T-helper 22 cell (primary cell): ENCODE results near the gene MGAT1.
"Not testable (repeated sequence)": the region's sequence is repeated elsewhere in the genome, so short reads cannot be mapped to it uniquely, and the experiment has no call there.

Experiments
- DNase-seq: peaks from one replicate; pipeline ENCODE4 v3.0.0-alpha.2; 2020; ENCODE audit warnings: low read depth

The MGAT1 gene

DNA sequence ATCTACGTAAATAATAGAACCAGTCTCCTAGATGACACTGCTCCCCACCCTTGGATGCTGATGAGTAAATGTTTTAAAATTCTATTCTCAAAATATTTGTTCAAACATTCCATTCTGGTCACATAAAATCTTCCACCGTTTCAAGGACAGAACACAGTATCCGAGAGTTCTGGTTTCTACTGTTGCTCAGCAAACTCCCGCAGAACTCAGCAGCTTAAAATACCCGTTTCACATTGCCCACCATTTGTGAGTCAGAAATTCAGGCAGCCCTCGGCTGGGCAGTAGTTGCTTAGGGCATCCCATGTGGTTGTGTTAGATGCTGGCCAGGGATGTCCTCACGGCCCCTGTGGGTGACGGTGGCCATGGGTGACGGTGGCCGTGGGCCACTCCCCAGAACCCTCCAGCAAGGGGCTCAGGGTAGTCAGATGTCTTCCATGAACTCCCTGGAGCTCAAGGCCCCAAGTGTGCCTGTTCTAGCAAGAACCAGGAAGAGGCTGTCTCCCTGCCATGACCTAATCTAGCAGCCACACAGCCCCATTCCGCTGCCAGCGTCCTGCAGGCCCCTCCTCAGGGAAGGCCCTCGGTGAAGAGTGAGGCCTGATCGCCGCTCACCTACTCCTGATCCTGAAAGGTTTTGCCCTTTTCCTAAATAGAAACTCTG lies 17.4 kb downstream of the MGAT1 start:
- no peak for DNase-seq

- DNase-seq: peak; percentile 44
These were observed 18.0 kb downstream of the MGAT1 start for GRCh38 chr5:180784497-180785097.

- DNase-seq: no peak
These were observed 19.1 kb downstream of the MGAT1 start for GRCh38 chr5:180783340-180784052.

GRCh38 chr5:180782748-180783147 lies 19.9 kb downstream of the MGAT1 start:
- no peak for DNase-seq

GRCh38 chr5:180781900-180782326 lies 20.7 kb downstream of the MGAT1 start:
- DNase-seq: not testable (repeated sequence)

- DNase-seq: no peak
These were observed 22.5 kb downstream of the MGAT1 start for GRCh38 chr5:180779985-180780610.

- no peak for DNase-seq
These were observed 25.1 kb downstream of the MGAT1 start for GRCh38 chr5:180777475-180777874.

- DNase-seq: no peak
These were observed 26.2 kb downstream of the MGAT1 start for GRCh38 chr5:180776376-180776775.

GRCh38 chr5:180775624-180776023 lies 27.0 kb downstream of the MGAT1 start:
- DNase-seq: no peak

- no peak for DNase-seq
These were observed 30.8 kb downstream of the MGAT1 start for GRCh38 chr5:180771839-180772238.

- DNase-seq: no peak
These were observed 32.8 kb downstream of the MGAT1 start for GRCh38 chr5:180769821-180770220.

DNA sequence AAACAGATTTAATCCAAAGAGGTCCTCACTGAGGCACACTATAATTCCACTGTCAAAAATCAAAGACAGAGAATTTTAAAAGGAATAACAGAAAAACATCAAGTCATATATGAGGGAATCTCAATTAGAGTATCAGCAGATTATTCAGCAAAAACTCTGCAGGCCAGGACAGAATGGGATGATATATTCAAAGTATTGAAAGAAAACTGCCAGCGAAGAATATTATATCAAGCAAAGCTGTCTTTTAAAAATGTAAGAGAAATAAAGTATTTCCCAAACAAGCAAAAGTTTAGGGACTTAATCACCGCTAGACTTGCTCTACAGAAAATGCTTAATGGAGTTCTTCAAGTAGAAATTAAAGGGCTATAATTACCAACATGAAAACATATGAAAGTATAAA lies 47.0 kb downstream of the MGAT1 start:
- no peak for DNase-seq

GRCh38 chr5:180744253-180744652 lies 58.4 kb downstream of the MGAT1 start:
- no peak for DNase-seq

DNA sequence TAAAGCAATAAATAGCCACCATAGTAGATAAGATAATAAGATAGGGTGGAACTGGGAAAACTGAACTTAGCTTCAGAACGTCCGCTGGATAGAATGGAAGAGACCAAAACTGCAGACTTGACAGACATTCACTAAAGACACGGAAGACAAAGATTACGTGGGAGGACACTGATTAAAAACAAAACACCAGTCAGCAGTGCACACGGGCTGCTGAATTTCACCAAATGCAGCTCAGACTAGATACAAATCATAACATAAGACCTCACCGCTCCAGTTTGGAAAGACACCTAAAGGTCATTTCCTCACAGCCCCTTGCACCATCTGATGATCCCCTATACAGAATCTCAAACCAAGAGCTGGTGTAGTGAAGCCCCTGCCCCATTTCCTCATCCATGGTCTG lies 59.9 kb downstream of the MGAT1 start:
- DNase-seq: no peak

DNA sequence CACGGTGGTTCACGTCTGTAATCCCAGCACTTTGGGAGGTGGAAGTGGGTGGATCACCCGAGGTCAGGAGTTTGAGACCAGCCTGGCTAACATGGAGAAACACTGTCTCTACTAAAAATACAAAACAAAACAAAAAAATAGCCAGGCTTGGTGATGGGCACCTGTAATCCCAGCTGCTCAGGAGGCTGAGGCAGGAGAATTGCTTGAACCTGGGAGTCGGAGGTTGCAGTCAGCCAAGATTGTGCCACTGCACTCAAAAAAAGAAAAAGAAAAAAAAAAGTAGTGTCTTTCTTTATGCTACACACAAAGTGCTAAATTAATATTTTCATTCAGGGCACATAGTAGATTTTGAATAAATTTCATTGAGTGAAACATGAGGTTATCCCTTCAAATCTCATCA lies 61.7 kb downstream of the MGAT1 start:
- DNase-seq: not testable (repeated sequence)

- no peak for DNase-seq
These were observed 62.6 kb downstream of the MGAT1 start, which contains the start of gene OR2Y1 for GRCh38 chr5:180739958-180740357. Gene OR2Y1 (minus strand): TSS chr5:180740058. CDS start chr5:180740058, 0 bp downstream.

DNA sequence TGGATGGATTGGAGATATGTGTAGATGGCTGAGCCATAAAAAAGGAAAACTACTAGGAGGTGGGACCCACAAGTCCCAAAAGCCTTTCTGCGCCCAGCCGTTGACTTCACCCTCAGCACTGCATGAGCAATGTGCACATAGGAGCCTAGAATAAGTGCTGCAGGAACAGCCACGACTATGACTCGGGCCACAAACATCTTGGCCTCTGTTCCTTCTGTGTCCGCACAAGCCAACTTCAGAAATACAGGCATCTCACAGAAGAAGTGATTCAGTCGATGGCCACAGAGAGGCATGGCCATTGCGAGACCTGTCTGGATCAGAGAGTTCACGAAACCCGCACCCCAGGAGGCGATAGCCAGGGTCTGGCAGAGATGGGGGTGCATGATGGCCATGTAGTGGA lies 63.3 kb downstream of the MGAT1 start:
- DNase-seq: no peak

GRCh38 chr5:180736536-180736935 lies 66.1 kb downstream of the MGAT1 start:
- no peak for DNase-seq
